Keratinocyte (primary cell): ENCODE data around the gene DNAJA3. TPM values are rescaled to one million over a fixed set of nuclear protein-coding genes. Genes with fewer than 3 reads are reported as not detected.

Experiments
- DNase-seq: peaks from one replicate; pipeline ENCODE4 v3.0.0-alpha.2; 2011; ENCODE audit warnings: low read depth, missing footprints, low spot score
- FAIRE-seq: peaks from 2 replicates; lab custom pipeline; 2011; peaks lifted over from hg19 to GRCh38; lab: Jason Lieb, UNC
- H2AFZ ChIP-seq: 2 replicates; pipeline ENCODE4 v1.6.0; 2012; ENCODE audit warnings: low read length, control low read depth, inconsistent platforms; ENCODE audit not compliant: control insufficient read depth
- H3K27ac ChIP-seq: 2 replicates; pipeline ENCODE4 v1.5.1; 2011; ENCODE audit warnings: low read length; ENCODE audit not compliant: control insufficient read depth, insufficient read depth
- H3K27me3 ChIP-seq: 3 replicates; pipeline ENCODE4 v1.6.0; 2011; ENCODE audit warnings: low read length; ENCODE audit not compliant: control insufficient read depth, insufficient read depth; ENCODE audit errors: extremely low read depth
- H3K36me3 ChIP-seq, 2 experiments: 2 replicates in 1 of 2; 3 replicates in 1 of 2; pipeline ENCODE4 v1.5.1; 2011; ENCODE audit warnings: low read length in 2 of 2, mild to moderate bottlenecking in 1 of 2; ENCODE audit not compliant: control insufficient read depth in 2 of 2, insufficient read depth in 2 of 2; ENCODE audit errors: extremely low read depth in 1 of 2
- H3K4me1 ChIP-seq: 3 replicates; pipeline ENCODE4 v1.5.1; 2011; ENCODE audit warnings: low read length; ENCODE audit not compliant: control insufficient read depth, insufficient read depth; ENCODE audit errors: extremely low read depth
- H3K4me2 ChIP-seq: 3 replicates; pipeline ENCODE4 v1.6.0; 2011; ENCODE audit warnings: low read depth, low read length; ENCODE audit not compliant: control insufficient read depth, insufficient read depth; ENCODE audit errors: extremely low read depth
- H3K4me3 ChIP-seq, 3 experiments: fragments of 200-600 bp in 1 of 3; sonication (generic) in 1 of 3; 2 replicates in 2 of 3; 3 replicates in 1 of 3; pipeline ENCODE4 v1.5.1; 2011 to 2016; ENCODE audit warnings: low read length in 3 of 3, mild to moderate bottlenecking in 3 of 3, control low read depth in 2 of 3, inconsistent platforms in 1 of 3, low read depth in 1 of 3, mixed read lengths in 1 of 3, mixed run types in 1 of 3, moderate library complexity in 1 of 3; ENCODE audit not compliant: control insufficient read depth in 2 of 3, insufficient read depth in 2 of 3; ENCODE audit errors: extremely low read depth in 1 of 3
- H3K79me2 ChIP-seq: 2 replicates; pipeline ENCODE4 v1.6.0; 2012; ENCODE audit warnings: low read length; ENCODE audit not compliant: control insufficient read depth, insufficient read depth
- H3K9ac ChIP-seq: 3 replicates; pipeline ENCODE4 v1.6.0; 2011; ENCODE audit warnings: low read length; ENCODE audit not compliant: control insufficient read depth, insufficient read depth; ENCODE audit errors: extremely low read depth
- H3K9me1 ChIP-seq: 3 replicates; pipeline ENCODE4 v1.6.0; 2011; ENCODE audit warnings: low read length; ENCODE audit not compliant: control insufficient read depth, insufficient read depth; ENCODE audit errors: extremely low read depth
- H3K9me3 ChIP-seq: 2 replicates; pipeline ENCODE4 v1.5.1; 2012; ENCODE audit warnings: low read depth, low read length; ENCODE audit not compliant: control insufficient read depth
- H4K20me1 ChIP-seq: 3 replicates; pipeline ENCODE4 v1.6.0; 2011; ENCODE audit warnings: low read length; ENCODE audit not compliant: control insufficient read depth, insufficient read depth; ENCODE audit errors: extremely low read depth
- CTCF ChIP-seq, 3 experiments: IDR thresholded peaks in 1 of 3; conservative IDR thresholded peaks in 1 of 3; optimal IDR thresholded peaks in 1 of 3; 2 replicates in 2 of 3; 3 replicates in 1 of 3; pipeline versions ENCODE3 to v1.5.1; 2011; ENCODE audit warnings: low read length in 3 of 3, mild to moderate bottlenecking in 3 of 3, moderate library complexity in 2 of 3, control low read depth in 1 of 3, inconsistent platforms in 1 of 3; ENCODE audit not compliant: insufficient read depth in 2 of 3; ENCODE audit errors: extremely low read depth in 1 of 3
- EZH2 ChIP-seq: IDR thresholded peaks from one replicate; pipeline ENCODE4 v1.6.1; 2012; ENCODE audit warnings: inconsistent platforms, mild to moderate bottlenecking, low read length, moderate library complexity
- dilution Hi-C: fragments of 300-500 bp; cut with MboI; formaldehyde crosslinking; loops from one replicate; pipeline ENCODE4 v1.7.0; 2020; ENCODE audit warnings: low sequenced_read_pairs; ENCODE audit not compliant: extremely low pct_ligation_motif_present
- polyA plus RNA-seq, 5 experiments: library from polyadenylated mRNA; depleted of rRNA in 3 of 5; stranded (reverse) in 3 of 5; stranded (forward) in 1 of 5; unstranded in 1 of 5; fragments of >200 nt; gene quantifications; 1 replicate in 1 of 5; 2 replicates in 3 of 5; 3 replicates in 1 of 5; pipeline versions ENCODE4 v1.2.1 to v1.2.3, GENCODE V29; 2011 to 2012; ENCODE audit warnings: missing spikeins in 2 of 5, low read depth in 1 of 5, low replicate concordance in 1 of 5

DNAJA3 gene
- polyA plus RNA-seq, 1 donor (not counting 4 experiments of a cell fraction or from before 2014, with no cell fraction given), result 48.4 TPM

GRCh38 chr16:4495766-4496165 is 70.1 kb downstream of the DNAJA3 start:
- H3K4me2 ChIP-seq, result peak overlapping the region; percentile 98
- peaks cover 6% of the 10 kb centered on the region for H4K20me1 ChIP-seq
- H3K9me3 ChIP-seq, result no peaks in the 10 kb centered on the region
- H3K27ac ChIP-seq, result peak overlapping the region; percentile 98
- DNase-seq, result no peak
- H3K79me2 ChIP-seq, result peaks cover 69% of the 10 kb centered on the region
- FAIRE-seq, result peak; percentile 74
- TF ChIP-seq CTCF (optimal IDR thresholded peaks at IDR 0.05 in 1 of 3, IDR thresholded peaks at IDR 0.05 in 1 of 3, conservative IDR thresholded peaks at IDR 0.05 in 1 of 3; ENCODE audit: extremely low read depth in 1 of 3, insufficient read depth in 2 of 3, low read length in 3 of 3) (no peak), EZH2 (no peak)
- H3K4me1 ChIP-seq, result peaks cover 79% of the 10 kb centered on the region
- H3K27me3 ChIP-seq, result no peaks in the 10 kb centered on the region
- peaks cover 2% of the 10 kb centered on the region for H3K9me1 ChIP-seq
- peak overlapping the region; percentile 79 for H3K9ac ChIP-seq
- no peak overlapping the region for H2AFZ ChIP-seq
- dilution Hi-C loops, result no loop called here
- H3K4me3 ChIP-seq, result peak overlapping the region in 2 of 3 experiments; percentile 60 to 64
- H3K36me3 ChIP-seq, result peaks cover 6 to 31% of the 10 kb centered on the region in 2 experiments

- DNase-seq (no peak), FAIRE-seq (peak; percentile 84)
- no peak for TF ChIP-seq EZH2
- no peak for TF ChIP-seq CTCF (optimal IDR thresholded peaks at IDR 0.05 in 1 of 3, IDR thresholded peaks at IDR 0.05 in 1 of 3, conservative IDR thresholded peaks at IDR 0.05 in 1 of 3; ENCODE audit: extremely low read depth in 1 of 3, insufficient read depth in 2 of 3, low read length in 3 of 3)
- Histone ChIP-seq H4K20me1 (peaks cover 6% of the 10 kb centered on the region), H3K27me3 (no peaks in the 10 kb centered on the region), H3K4me1 (peaks cover 84% of the 10 kb centered on the region), H2AFZ (no peak overlapping the region), H3K27ac (peak overlapping the region; percentile 98), H3K36me3 (peaks cover 6 to 26% of the 10 kb centered on the region in 2 experiments), H3K79me2 (peaks cover 69% of the 10 kb centered on the region), H3K4me3 (no peak overlapping the region), H3K9ac (peak overlapping the region; percentile 79), H3K9me1 (peaks cover 2% of the 10 kb centered on the region), H3K9me3 (no peaks in the 10 kb centered on the region), H3K4me2 (peak overlapping the region; percentile 98)
- dilution Hi-C loops, result no loop called here
Measured at GRCh38 chr16:4496305-4496704, 70.6 kb downstream of the DNAJA3 start.
